IPS-20b (cell line): ENCODE results near the gene PCAT6.
"Not testable (repeated sequence)": the region's sequence is repeated elsewhere in the genome, so short reads cannot be mapped to it uniquely, and the experiment has no call there.

Experiments
- H3K27ac ChIP-seq: one replicate; pipeline ENCODE4 v1.5.1; 2013; ENCODE audit warnings: low read length
- H3K27me3 ChIP-seq: 2 replicates; pipeline ENCODE4 v1.6.1; 2013; ENCODE audit warnings: mild to moderate bottlenecking, low read length, inconsistent platforms; ENCODE audit not compliant: insufficient read depth
- H3K36me3 ChIP-seq: 2 replicates; pipeline ENCODE4 v1.6.1; 2013; ENCODE audit warnings: low read depth, mild to moderate bottlenecking, inconsistent platforms, low read length, moderate library complexity; ENCODE audit not compliant: insufficient read depth
- H3K4me1 ChIP-seq: 2 replicates; pipeline ENCODE4 v1.6.1; 2013; ENCODE audit warnings: mild to moderate bottlenecking, control low read depth, inconsistent platforms, low read length, moderate library complexity; ENCODE audit not compliant: insufficient read depth
- H3K4me3 ChIP-seq: 2 replicates; pipeline ENCODE4 v1.5.1; 2013; ENCODE audit warnings: mild to moderate bottlenecking, low read length, inconsistent platforms
- H3K9ac ChIP-seq: 2 replicates; pipeline ENCODE4 v1.6.1; 2013; ENCODE audit warnings: low read depth, mild to moderate bottlenecking, inconsistent platforms, low read length, moderate library complexity
- H3K9me3 ChIP-seq: 2 replicates; pipeline ENCODE4 v1.6.1; 2013; ENCODE audit warnings: mild to moderate bottlenecking, low read depth, low read length, inconsistent platforms; ENCODE audit not compliant: insufficient read depth

PCAT6 gene

GRCh38 chr1:202810615-202811295 is at the start of gene PCAT6:
TSS of gene PCAT6 (plus strand) at chr1:202810954.
- Histone ChIP-seq H3K27ac (no peak within 1 kb of the TSS), H3K27me3 (peaks cover 32% of the 10 kb centered on the region), H3K9me3 (no peaks in the 10 kb centered on the region), H3K36me3 (no peaks in the 10 kb centered on the region), H3K9ac (peak within 1 kb of the TSS; percentile 83; the same call in 1 of the 2 replicates), H3K4me3 (peak within 1 kb of the TSS; percentile 86), H3K4me1 (peaks cover 16% of the 10 kb centered on the region)

- Histone ChIP-seq H3K4me3 (no peak overlapping the region), H3K9ac (no peak overlapping the region), H3K4me1 (no peaks in the 10 kb centered on the region), H3K27ac (no peak overlapping the region), H3K9me3 (no peaks in the 10 kb centered on the region), H3K36me3 (peaks cover 100% of the 10 kb centered on the region), H3K27me3 (no peaks in the 10 kb centered on the region)
Observed at GRCh38 chr1:202762019-202762418, 48.7 kb upstream of the PCAT6 start.

- Histone ChIP-seq H3K9ac (no peak overlapping the region), H3K27ac (no peak overlapping the region), H3K4me3 (no peak overlapping the region), H3K36me3 (peaks cover 94% of the 10 kb centered on the region), H3K4me1 (no peaks in the 10 kb centered on the region), H3K9me3 (no peaks in the 10 kb centered on the region), H3K27me3 (no peaks in the 10 kb centered on the region)
Observed at GRCh38 chr1:202765721-202766120, 45.0 kb upstream of the PCAT6 start.

- Histone ChIP-seq H3K36me3 (peaks cover 89% of the 10 kb centered on the region), H3K4me3 (no peak overlapping the region), H3K9ac (no peak overlapping the region), H3K27ac (no peak overlapping the region), H3K9me3 (no peaks in the 10 kb centered on the region), H3K27me3 (no peaks in the 10 kb centered on the region), H3K4me1 (no peaks in the 10 kb centered on the region)
Observed at GRCh38 chr1:202770135-202770534, 40.6 kb upstream of the PCAT6 start.

GRCh38 chr1:202781180-202781579 is 29.6 kb upstream of the PCAT6 start:
- Histone ChIP-seq H3K27ac (no peak overlapping the region), H3K9ac (no peak overlapping the region), H3K27me3 (no peaks in the 10 kb centered on the region), H3K9me3 (no peaks in the 10 kb centered on the region), H3K36me3 (peaks cover 14% of the 10 kb centered on the region), H3K4me3 (no peak overlapping the region), H3K4me1 (no peaks in the 10 kb centered on the region)

GRCh38 chr1:202786804-202787203 is 23.9 kb upstream of the PCAT6 start:
- Histone ChIP-seq H3K36me3 (no peaks in the 10 kb centered on the region), H3K27ac (no peak overlapping the region), H3K4me1 (no peaks in the 10 kb centered on the region), H3K27me3 (no peaks in the 10 kb centered on the region), H3K9me3 (no peaks in the 10 kb centered on the region), H3K9ac (no peak overlapping the region), H3K4me3 (no peak overlapping the region)

GRCh38 chr1:202788800-202789199 is 22.0 kb upstream of the PCAT6 start:
- Histone ChIP-seq H3K27ac (no peak overlapping the region), H3K9me3 (no peaks in the 10 kb centered on the region), H3K9ac (no peak overlapping the region), H3K36me3 (no peaks in the 10 kb centered on the region), H3K4me3 (no peak overlapping the region), H3K27me3 (no peaks in the 10 kb centered on the region), H3K4me1 (no peaks in the 10 kb centered on the region)

- Histone ChIP-seq H3K9ac (no peak overlapping the region), H3K36me3 (0 out of 2 replicates have a peak, but pooled peaks cover under 1% of the 10 kb centered on the region), H3K27me3 (no peaks in the 10 kb centered on the region), H3K9me3 (no peaks in the 10 kb centered on the region), H3K4me1 (no peaks in the 10 kb centered on the region), H3K4me3 (no peak overlapping the region), H3K27ac (no peak overlapping the region)
Observed at GRCh38 chr1:202791077-202791747, 19.5 kb upstream of the PCAT6 start.

- Histone ChIP-seq H3K4me1 (no peaks in the 10 kb centered on the region), H3K36me3 (0 out of 2 replicates have a peak, but pooled peaks cover 15% of the 10 kb centered on the region), H3K9ac (no peak overlapping the region)
Observed at GRCh38 chr1:202794051-202794740, 16.6 kb upstream of the PCAT6 start.

GRCh38 chr1:202794931-202795330 is 15.8 kb upstream of the PCAT6 start:
- H3K9me3 ChIP-seq, H3K9ac ChIP-seq, H3K27ac ChIP-seq, H3K4me3 ChIP-seq, H3K27me3 ChIP-seq, H3K4me1 ChIP-seq: not testable (repeated sequence)
- H3K36me3 ChIP-seq, result 0 out of 2 replicates have a peak, but pooled peaks cover 21% of the 10 kb centered on the region

More at GRCh38 chr1:202794051-202794740, 16.6 kb upstream of the PCAT6 start:
- H3K9me3 ChIP-seq, result no peaks in the 10 kb centered on the region
- H3K27me3 ChIP-seq, result no peaks in the 10 kb centered on the region
- no peak overlapping the region for H3K27ac ChIP-seq
- H3K4me3 ChIP-seq, result no peak overlapping the region

GRCh38 chr1:202796670-202797069 is 14.1 kb upstream of the PCAT6 start:
- Histone ChIP-seq H3K27ac (no peak overlapping the region), H3K36me3 (peaks cover 29% of the 10 kb centered on the region; the same call in 1 of the 2 replicates), H3K9me3 (no peaks in the 10 kb centered on the region), H3K4me3 (no peak overlapping the region), H3K27me3 (no peaks in the 10 kb centered on the region), H3K9ac (no peak overlapping the region), H3K4me1 (no peaks in the 10 kb centered on the region)
